Right atrium auricular region (tissue), 2 donors: ENCODE data around the gene GOLGA6L10. TPM values are rescaled to one million over a fixed set of nuclear protein-coding genes. Genes with fewer than 3 reads are reported as not detected.

ENCODE experiments used
- DNase-seq: peaks from one replicate; pipeline ENCODE4 v3.0.0-alpha.2; 2019; ENCODE audit warnings: low spot score
- H3K27ac ChIP-seq, 2 donors: fragments of 200-600 bp; sonication (generic); 1 replicate in 1 of 2; 2 replicates in 1 of 2; pipeline ENCODE4 v1.5.1; 2016 to 2019
- H3K27me3 ChIP-seq, 2 donors: fragments of 200-600 bp; sonication (generic); one replicate each; pipeline versions ENCODE4 v1.5.1 to v1.6.0; 2017 to 2019
- H3K36me3 ChIP-seq: fragments of 200-600 bp; sonication (generic); one replicate; pipeline ENCODE4 v1.5.1; 2016
- H3K4me1 ChIP-seq, 2 donors: fragments of 200-600 bp; sonication (generic); one replicate each; pipeline versions ENCODE4 v1.5.1 to v1.6.0; 2017 to 2019
- H3K4me3 ChIP-seq, 2 donors: fragments of 200-600 bp; sonication (generic); 1 replicate in 1 of 2; 2 replicates in 1 of 2; pipeline ENCODE4 v1.5.1; 2017 to 2019; ENCODE audit warnings: mild to moderate bottlenecking in 1 of 2, moderate library complexity in 1 of 2
- H3K9me3 ChIP-seq, 2 donors: fragments of 200-600 bp; sonication (generic); one replicate each; pipeline ENCODE4 v1.5.1; 2019
- total RNA-seq, 2 donors: library from RNA; depleted of rRNA; stranded (reverse); fragments of >200 nt; gene quantifications; one replicate each; pipeline ENCODE4 v1.1.0, GENCODE V29; 2016
- TF ChIP-seq, protein P1 (sequence below), 2 donors: fragments of 200-600 bp; sonication (generic); IDR thresholded peaks; one replicate each; pipeline ENCODE4 v1.5.1; 2019; ENCODE audit warnings: antibody characterized with exemption in 2 of 2

Gene GOLGA6L10
- total RNA-seq, 2 donors from 2014 or later: 0.33 to 0.35 TPM

- Histone ChIP-seq H3K27ac (no peak overlapping the region), H3K27me3 (no peaks in the 10 kb centered on the region), H3K4me3 (no peak overlapping the region), H3K9me3 (no peaks in the 10 kb centered on the region), H3K4me1 (peaks cover 0 to 3% of the 10 kb centered on the region in 2 donors), H3K36me3 (no peaks in the 10 kb centered on the region)
- TF ChIP-seq, protein P1, sequence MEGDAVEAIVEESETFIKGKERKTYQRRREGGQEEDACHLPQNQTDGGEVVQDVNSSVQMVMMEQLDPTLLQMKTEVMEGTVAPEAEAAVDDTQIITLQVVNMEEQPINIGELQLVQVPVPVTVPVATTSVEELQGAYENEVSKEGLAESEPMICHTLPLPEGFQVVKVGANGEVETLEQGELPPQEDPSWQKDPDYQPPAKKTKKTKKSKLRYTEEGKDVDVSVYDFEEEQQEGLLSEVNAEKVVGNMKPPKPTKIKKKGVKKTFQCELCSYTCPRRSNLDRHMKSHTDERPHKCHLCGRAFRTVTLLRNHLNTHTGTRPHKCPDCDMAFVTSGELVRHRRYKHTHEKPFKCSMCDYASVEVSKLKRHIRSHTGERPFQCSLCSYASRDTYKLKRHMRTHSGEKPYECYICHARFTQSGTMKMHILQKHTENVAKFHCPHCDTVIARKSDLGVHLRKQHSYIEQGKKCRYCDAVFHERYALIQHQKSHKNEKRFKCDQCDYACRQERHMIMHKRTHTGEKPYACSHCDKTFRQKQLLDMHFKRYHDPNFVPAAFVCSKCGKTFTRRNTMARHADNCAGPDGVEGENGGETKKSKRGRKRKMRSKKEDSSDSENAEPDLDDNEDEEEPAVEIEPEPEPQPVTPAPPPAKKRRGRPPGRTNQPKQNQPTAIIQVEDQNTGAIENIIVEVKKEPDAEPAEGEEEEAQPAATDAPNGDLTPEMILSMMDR (IDR thresholded peaks at IDR 0.05): no peak
- no peak for DNase-seq
These were observed 39.5 kb downstream of the GOLGA6L10 start for GRCh38 chr15:82309802-82310201.

DNA sequence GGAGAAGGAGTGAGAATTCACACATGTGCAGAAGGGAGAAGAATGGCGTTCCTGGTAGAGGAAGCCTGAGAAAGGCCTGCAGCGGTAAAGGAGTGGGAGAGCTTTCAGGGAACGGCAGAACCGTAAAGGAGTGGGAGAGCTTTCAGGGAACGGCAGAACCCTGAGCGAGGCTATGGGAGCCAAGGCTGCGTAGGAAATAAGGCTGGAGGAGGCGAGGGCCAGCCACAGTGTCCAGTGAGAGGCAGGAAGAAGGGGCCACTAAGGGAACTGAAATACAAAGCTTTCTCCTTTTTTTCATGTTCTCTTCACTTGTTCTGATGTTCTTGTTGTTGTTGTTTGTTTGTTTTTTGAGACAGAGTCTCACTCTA, 41.6 kb downstream of the GOLGA6L10 start:
- Histone ChIP-seq H3K27ac (no peak overlapping the region), H3K4me1 (peaks cover 0 to 3% of the 10 kb centered on the region in 2 donors), H3K9me3 (no peaks in the 10 kb centered on the region), H3K27me3 (no peaks in the 10 kb centered on the region), H3K4me3 (no peak overlapping the region), H3K36me3 (no peaks in the 10 kb centered on the region)
- TF ChIP-seq, protein P1 (IDR thresholded peaks at IDR 0.05): no peak
- DNase-seq: no peak

DNA sequence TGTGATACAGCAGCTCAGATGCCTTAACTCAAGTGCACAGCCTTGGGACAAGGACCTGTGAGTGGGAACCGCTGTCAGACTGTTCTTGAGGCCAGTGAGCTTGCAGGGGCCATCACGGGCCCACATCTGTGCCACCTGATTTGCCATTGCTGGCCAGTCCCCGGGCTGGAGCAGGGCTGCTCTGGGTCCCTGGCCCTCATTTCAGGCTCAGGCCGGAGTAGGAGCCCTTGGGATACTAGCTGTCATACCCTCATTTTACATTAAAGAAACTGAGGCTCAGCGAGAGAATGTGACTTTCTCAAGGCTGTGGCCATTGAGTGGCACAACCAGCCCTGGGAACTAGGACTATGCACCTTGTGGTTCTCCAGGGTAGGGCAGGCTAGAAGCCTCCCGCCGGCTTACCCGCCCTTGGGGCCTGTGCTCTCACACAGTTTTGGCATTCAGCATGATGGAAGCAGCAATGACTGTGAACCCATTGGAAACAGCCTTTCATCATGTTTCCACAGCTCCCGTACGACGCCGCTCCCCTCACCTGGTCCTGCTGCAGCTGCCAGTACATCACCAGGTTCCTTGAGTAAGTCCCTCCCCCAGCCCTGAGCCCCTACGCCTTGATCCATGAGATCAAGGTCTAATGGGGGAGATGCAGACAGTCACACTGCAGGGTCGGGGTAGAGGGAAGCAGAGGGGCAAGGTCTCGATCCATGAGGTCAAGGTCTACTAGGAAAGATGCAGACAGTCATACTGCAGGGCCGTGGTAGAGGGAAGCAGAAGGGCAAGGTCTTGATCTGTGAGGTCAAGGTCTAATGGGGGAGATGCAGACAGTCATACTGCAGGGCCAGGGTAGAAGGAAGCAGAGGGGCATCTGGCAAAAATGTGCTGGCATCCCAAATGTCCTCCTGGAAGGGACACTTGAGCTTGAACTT, 42.2 kb downstream of the GOLGA6L10 start:
- peak; percentile 32 for DNase-seq
- H3K27ac ChIP-seq: no peak overlapping the region
- no peaks in the 10 kb centered on the region for H3K27me3 ChIP-seq
- TF ChIP-seq, protein P1 (IDR thresholded peaks at IDR 0.05): no peak
- H3K9me3 ChIP-seq: no peaks in the 10 kb centered on the region
- no peak overlapping the region for H3K4me3 ChIP-seq
- H3K4me1 ChIP-seq: peaks cover 0 to 3% of the 10 kb centered on the region in 2 donors
- H3K36me3 ChIP-seq: no peaks in the 10 kb centered on the region

DNA sequence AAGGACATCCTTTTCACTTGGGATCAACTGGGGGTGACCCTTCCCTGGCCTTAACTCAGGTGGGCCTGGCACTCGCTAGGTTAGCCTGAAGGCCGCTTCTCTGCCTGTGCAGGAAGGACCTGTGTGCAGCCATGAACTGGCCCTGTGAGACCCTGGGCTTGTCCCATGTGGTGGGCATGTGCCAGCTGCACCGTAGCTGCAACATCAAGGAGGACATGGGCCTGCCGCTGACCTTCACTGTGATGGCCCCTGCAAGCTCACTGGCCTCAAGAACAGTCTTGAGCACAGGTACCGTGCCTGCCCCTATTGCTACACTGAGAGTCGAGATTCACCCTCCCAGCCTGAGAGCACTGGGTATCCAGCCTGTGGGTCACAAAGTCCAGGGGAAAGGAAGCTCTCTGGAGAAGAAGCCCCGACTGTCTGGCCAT, 43.6 kb downstream of the GOLGA6L10 start:
- Histone ChIP-seq H3K4me3 (no peak overlapping the region), H3K4me1 (peaks cover 0 to 14% of the 10 kb centered on the region in 2 donors), H3K9me3 (no peaks in the 10 kb centered on the region), H3K27me3 (no peaks in the 10 kb centered on the region), H3K36me3 (no peaks in the 10 kb centered on the region), H3K27ac (peak overlapping the region in 1 of 2 donors; percentile 35)
- TF ChIP-seq, protein P1 (IDR thresholded peaks at IDR 0.05): no peak
- peak; percentile 53 for DNase-seq

GRCh38 chr15:82304778-82305090, 44.5 kb downstream of the GOLGA6L10 start:
- Histone ChIP-seq H3K4me3 (no peak overlapping the region), H3K36me3 (no peaks in the 10 kb centered on the region), H3K27me3 (no peaks in the 10 kb centered on the region), H3K27ac (peak overlapping the region in 1 of 2 donors; percentile 5), H3K4me1 (peaks cover 0 to 16% of the 10 kb centered on the region in 2 donors), H3K9me3 (no peaks in the 10 kb centered on the region)
- DNase-seq: no peak
- TF ChIP-seq, protein P1 (IDR thresholded peaks at IDR 0.05): no peak
